GM06990 (cell line): ENCODE measurements around the gene ABR.

Source experiments
- DNase-seq: peaks from one replicate; pipeline ENCODE4 v3.0.0-alpha.2; 2011; ENCODE audit not compliant: insufficient read length; ENCODE audit errors: extremely low read depth
- H3K27me3 ChIP-seq: replicated peaks from 2 replicates; pipeline ENCODE4 v1.6.0; 2011; ENCODE audit warnings: low read length; ENCODE audit not compliant: control insufficient read depth, insufficient read depth
- H3K36me3 ChIP-seq: 2 replicates; pipeline ENCODE4 v1.5.1; 2011; ENCODE audit warnings: low read length; ENCODE audit not compliant: control insufficient read depth, insufficient read depth
- H3K4me3 ChIP-seq: replicated peaks from 2 replicates; pipeline ENCODE4 v1.5.1; 2011; ENCODE audit warnings: low read depth, mild to moderate bottlenecking, control low read depth, low read length
- TF ChIP-seq, protein P1 (sequence below): IDR thresholded peaks from 2 replicates; pipeline ENCODE4 v1.5.1; 2011; ENCODE audit warnings: low read length, control low read depth, mild to moderate bottlenecking, inconsistent platforms; ENCODE audit not compliant: insufficient read depth, poor library complexity, severe bottlenecking

ABR gene

DNA sequence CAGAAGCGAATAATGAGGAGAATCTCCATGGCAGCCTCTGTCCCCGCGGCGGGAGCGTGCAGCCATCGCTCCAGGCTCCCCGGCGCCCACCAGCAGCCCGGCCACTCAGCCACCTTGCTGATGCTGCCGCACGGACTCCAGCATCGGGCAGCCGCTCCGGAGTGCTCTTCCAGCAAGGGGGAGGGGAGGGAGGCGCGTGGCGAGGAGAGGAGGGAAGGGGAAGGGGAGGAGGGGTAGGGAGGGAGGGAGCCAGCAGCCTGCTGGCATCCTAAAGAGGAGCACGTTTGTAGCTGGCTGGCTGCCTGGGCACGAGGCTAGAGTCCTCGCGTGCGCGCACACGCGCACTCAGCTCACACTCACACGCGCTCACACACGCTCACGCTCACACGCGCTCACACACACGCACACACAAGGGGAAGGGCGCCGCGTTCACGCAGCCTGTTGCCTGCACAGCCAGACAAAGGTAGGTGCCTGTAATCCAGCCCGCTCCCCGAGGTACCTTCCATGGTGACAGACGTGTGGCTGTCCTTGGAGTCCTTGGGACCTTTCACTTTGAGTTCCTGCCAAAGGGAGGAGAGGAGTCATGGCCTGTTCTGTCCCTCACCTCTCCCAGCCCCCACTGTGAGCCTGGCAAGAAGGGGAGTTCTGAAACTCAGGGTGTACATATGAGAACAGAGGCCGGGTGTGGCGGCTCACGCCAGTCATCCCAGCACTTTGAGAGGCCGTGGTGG is 100.8 kb downstream of the ABR start:
- DNase-seq, result no peak
- H3K27me3 ChIP-seq, result no peaks in the 10 kb centered on the region
- TF ChIP-seq, protein P1, sequence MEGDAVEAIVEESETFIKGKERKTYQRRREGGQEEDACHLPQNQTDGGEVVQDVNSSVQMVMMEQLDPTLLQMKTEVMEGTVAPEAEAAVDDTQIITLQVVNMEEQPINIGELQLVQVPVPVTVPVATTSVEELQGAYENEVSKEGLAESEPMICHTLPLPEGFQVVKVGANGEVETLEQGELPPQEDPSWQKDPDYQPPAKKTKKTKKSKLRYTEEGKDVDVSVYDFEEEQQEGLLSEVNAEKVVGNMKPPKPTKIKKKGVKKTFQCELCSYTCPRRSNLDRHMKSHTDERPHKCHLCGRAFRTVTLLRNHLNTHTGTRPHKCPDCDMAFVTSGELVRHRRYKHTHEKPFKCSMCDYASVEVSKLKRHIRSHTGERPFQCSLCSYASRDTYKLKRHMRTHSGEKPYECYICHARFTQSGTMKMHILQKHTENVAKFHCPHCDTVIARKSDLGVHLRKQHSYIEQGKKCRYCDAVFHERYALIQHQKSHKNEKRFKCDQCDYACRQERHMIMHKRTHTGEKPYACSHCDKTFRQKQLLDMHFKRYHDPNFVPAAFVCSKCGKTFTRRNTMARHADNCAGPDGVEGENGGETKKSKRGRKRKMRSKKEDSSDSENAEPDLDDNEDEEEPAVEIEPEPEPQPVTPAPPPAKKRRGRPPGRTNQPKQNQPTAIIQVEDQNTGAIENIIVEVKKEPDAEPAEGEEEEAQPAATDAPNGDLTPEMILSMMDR, result no peak
- peaks cover 16% of the 10 kb centered on the region for H3K36me3 ChIP-seq
- no peak overlapping the region for H3K4me3 ChIP-seq

DNA sequence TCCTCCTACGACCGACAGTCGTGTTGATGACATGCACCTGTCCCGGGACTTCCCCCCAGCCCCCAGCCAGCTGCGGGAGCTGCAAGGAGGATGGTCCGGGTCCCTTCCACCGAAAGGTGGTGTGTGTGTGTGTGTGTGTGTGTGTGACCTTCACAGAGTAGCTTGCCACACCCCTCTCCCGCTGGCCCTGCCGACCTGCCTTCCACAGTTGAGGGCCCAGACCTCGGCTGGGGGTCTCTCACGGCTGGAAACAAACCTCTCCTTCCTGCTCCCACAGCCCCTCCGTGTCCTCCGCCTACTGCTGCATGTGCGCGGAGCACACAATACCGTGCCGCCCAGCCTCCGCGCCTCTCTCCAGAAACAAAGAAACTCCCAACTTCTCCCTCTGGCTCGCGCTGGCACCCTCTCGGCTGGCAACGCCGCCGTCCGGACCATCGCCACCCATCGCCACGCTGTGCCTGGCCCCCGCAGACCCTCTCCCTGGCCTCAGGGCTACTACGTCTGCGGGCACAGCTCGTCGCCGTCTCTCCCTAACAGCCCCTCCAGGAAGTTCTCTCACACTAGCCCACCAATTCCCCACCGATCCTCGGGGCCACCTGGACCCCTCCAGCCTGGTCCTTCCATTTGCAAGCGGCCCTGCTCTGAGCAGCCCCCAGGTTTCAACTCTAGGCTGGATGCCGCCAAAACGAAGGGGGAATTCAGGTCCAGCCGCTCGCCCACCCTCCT is 101.6 kb downstream of the ABR start:
- Histone ChIP-seq H3K4me3 (no peak overlapping the region), H3K27me3 (no peaks in the 10 kb centered on the region)

DNA sequence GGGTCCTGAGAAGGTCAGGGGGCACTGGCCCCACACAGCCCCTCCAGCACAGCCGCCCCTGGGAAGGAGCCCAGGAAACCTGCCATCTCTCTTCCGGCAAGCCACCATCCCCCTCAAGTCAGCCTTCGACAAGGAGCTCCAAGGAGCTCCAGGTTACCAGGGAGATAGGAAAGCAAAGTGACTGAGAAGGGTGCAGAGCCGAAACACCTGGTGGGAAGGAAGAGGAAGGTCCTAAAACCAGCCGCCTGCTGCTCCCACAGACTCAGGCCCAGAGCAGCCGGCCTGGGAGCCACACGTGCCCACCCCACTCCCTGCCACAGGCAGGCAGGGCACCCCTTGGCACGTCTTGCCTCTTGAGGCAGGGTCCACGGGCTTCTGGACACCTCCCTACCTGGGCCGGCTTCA is 102.2 kb downstream of the ABR start:
- H3K27me3 ChIP-seq, result no peaks in the 10 kb centered on the region
- TF ChIP-seq, protein P1, result no peak
- no peak overlapping the region for H3K4me3 ChIP-seq
- H3K36me3 ChIP-seq, result peaks cover 15% of the 10 kb centered on the region
- DNase-seq, result no peak

More for the DNA sequence above, 101.6 kb downstream of the ABR start:
- TF ChIP-seq, protein P1, result no peak
- DNase-seq, result no peak
- peaks cover 16% of the 10 kb centered on the region for H3K36me3 ChIP-seq

DNA sequence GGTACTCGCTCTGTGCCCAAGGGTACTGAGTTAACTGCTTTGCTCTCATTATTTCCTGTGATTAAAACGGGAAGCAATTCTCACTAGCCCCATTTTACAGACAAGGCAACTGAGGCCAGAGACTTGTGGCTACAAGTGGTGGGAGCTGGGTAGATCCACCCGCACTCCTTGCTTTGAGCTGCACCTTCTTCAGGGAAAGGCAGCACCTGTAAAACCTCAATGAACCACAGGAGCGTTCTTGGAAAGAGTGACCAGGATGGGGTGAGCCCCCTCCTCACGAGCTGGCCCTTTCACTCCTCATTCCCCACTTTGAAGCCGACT is 102.8 kb downstream of the ABR start:
- DNase-seq, result no peak
- TF ChIP-seq, protein P1, result no peak

DNA sequence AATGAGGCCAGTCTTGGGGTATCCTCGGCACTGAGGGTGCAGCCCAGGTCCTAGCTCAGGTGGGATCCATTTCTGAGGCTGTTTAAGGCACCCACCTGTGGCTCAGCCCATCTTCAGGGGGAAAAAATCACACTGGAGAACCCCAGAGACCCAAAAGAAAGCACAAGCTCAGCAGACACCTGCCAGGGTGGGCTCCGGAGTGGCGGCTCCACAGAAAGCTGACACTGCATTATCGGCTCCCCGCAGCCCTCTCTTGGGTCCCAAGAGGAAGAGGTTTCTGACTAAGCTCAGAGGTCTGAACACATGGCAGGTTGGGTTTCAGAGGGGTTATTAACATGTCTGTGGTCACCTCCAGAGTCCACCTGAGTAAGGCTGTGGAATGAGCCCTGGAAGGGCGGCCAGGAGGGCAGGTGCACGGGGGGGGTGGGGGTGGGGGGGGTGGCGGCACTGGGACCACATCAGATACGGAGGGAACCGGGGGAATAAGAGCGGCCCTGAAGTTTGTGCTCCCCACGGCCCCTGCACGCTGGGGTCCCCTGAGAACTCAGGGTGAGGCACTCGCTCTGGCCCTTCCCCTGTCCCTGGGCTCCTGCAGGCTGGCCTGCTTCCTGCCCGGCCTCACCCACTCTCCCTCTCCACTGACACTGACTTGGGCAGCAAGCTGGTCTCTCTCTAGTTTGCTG is 103.3 kb downstream of the ABR start:
- TF ChIP-seq, protein P1, result no peak
- Histone ChIP-seq H3K27me3 (no peaks in the 10 kb centered on the region), H3K36me3 (peaks cover 12% of the 10 kb centered on the region), H3K4me3 (no peak overlapping the region)
- DNase-seq, result no peak

More for the DNA sequence above, 102.8 kb downstream of the ABR start:
- peaks cover 11% of the 10 kb centered on the region for H3K36me3 ChIP-seq
- no peaks in the 10 kb centered on the region for H3K27me3 ChIP-seq
- no peak overlapping the region for H3K4me3 ChIP-seq
